Activated T-helper 2 cell treated with anti-CD3 and anti-CD28 coated beads, Interferon-gamma antibody, Interleukin-2, Interleukin-4, amounts not matched to agents 10 μg/mL and 5 μg/mL and 100 μg/mL, durations not matched to agents 14 hours and 24 hours and 36 hours (primary cell): ENCODE measurements around the gene ZNF511. TPM values are rescaled to one million over a fixed set of nuclear protein-coding genes. Genes with fewer than 3 reads are reported as not detected.
"Not testable (repeated sequence)": the region's sequence is repeated elsewhere in the genome, so short reads cannot be mapped to it uniquely, and the experiment has no call there.

ENCODE experiments used
- DNase-seq: peaks from one replicate; pipeline ENCODE4 v3.0.0; 2021; ENCODE audit warnings: low spot score
- H3K27ac Mint-ChIP-seq: one replicate; pipeline ENCODE4 v1.8.0; 2021; ENCODE audit warnings: mixed read lengths
- H3K27me3 Mint-ChIP-seq: one replicate; pipeline ENCODE4 v1.8.0; 2021; ENCODE audit warnings: low read depth, mixed read lengths
- H3K36me3 Mint-ChIP-seq: one replicate; pipeline ENCODE4 v1.8.0; 2021; ENCODE audit warnings: low read depth, mixed read lengths
- H3K4me1 Mint-ChIP-seq: one replicate; pipeline ENCODE4 v1.8.0; 2021; ENCODE audit warnings: low read depth, mixed read lengths
- H3K4me3 Mint-ChIP-seq: one replicate; pipeline ENCODE4 v1.8.0; 2021; ENCODE audit warnings: low read depth, mild to moderate bottlenecking, moderate library complexity, mixed read lengths
- H3K9me3 Mint-ChIP-seq: one replicate; pipeline ENCODE4 v1.8.0; 2021; ENCODE audit warnings: mixed read lengths
- intact Hi-C: fragments of 100-400 bp; cut with micrococcal nuclease; formaldehyde crosslinking; loops from one replicate; pipeline ENCODE4 v1.15.1; 2023
- total RNA-seq: library from RNA; stranded (reverse); gene quantifications from 2 replicates; pipeline ENCODE4 v1.2.3, GENCODE V29; 2022

Gene ZNF511, protein sequence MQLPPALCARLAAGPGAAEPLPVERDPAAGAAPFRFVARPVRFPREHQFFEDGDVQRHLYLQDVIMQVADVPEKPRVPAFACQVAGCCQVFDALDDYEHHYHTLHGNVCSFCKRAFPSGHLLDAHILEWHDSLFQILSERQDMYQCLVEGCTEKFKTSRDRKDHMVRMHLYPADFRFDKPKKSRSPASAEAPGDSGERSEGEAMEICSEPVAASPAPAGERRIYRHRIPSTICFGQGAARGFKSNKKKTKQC
- total RNA-seq = 88.4 and 89.7 TPM in 2 replicates

DNA sequence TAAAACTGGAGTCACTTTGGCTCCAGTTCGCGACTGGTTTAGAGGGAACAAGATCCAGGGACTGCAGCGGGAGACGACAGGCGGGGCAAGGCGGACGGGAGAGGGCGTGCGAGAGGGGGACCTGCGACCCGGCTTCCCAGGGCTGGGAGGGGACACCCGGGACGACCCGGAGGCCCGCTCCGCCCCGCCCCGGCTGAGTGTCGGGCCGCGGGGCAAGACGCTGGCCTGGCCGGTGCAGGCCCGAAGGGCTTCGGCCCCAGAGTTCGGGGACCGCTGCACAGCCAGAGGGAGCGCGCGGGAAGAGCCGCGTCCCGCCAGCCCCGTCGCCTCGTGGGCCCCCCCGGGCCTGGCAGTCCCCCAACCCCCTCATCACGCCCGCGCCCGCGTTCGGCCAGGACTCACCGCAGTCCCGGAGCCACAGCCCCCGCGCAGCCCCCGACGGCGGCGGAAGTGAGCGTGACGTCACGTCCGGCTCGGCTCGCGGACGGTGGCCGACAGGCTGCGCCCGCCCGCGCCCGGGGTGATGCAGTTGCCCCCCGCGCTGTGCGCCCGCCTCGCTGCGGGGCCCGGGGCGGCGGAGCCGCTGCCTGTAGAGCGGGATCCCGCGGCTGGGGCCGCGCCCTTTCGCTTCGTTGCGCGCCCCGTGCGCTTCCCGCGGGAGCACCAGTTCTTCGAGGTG is at the start of gene ZNF511, which contains the start of gene TUBGCP2:
ZNF511 (plus strand) TSS at position 494 of the 679 bp plus-strand sequence; CDS start at position 524, 30 bp downstream.
TUBGCP2 (minus strand) TSS at position 452 of the 679 bp plus-strand sequence. CDS start 5,931 bp downstream, outside the sequence.
- intact Hi-C loops = loop anchor here (1.0 to 5.0 kb wide), 5 partner anchors 33 to 771 kb away; partner anchors contain the start of genes FUOM, INPP5A and PAOX
- peak; percentile 89 for DNase-seq
- Mint-ChIP-seq H3K27ac (peak within 1 kb of the TSS; percentile 96), H3K4me1 (peaks cover 16% of the 10 kb centered on the region), H3K27me3 (no peaks in the 10 kb centered on the region), H3K4me3 (peak within 1 kb of the TSS; percentile 91), H3K36me3 (peaks cover 27% of the 10 kb centered on the region), H3K9me3 (no peaks in the 10 kb centered on the region)

DNA sequence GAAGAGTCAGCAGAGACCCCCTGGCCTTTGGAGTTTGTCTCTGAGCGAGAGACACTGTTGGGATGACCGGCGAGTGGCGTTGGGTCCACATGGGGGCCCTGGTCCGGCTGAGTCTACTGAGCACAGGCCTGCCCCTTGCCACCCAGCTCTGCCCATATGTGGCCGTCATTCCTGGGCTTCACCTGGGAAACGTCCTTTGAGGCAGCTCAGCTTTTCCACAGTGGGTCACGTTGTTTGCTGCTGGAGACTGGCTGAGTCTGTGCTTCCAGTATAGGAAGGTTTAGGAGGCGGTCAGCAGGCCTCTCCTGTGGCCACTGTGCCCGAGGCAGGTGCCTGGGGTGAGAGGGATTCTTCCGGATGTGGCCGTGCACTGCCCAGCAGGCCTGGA is 49.1 kb upstream of the ZNF511 start:
- peaks cover 42% of the 10 kb centered on the region for H3K4me1 Mint-ChIP-seq
- intact Hi-C loops = no loop called here
- no peaks in the 10 kb centered on the region for H3K27me3 Mint-ChIP-seq
- H3K9me3 Mint-ChIP-seq = no peaks in the 10 kb centered on the region
- H3K4me3 Mint-ChIP-seq = peak overlapping the region; percentile 51
- DNase-seq = no peak
- peaks cover 18% of the 10 kb centered on the region for H3K36me3 Mint-ChIP-seq
- H3K27ac Mint-ChIP-seq = peak overlapping the region; percentile 89

DNA sequence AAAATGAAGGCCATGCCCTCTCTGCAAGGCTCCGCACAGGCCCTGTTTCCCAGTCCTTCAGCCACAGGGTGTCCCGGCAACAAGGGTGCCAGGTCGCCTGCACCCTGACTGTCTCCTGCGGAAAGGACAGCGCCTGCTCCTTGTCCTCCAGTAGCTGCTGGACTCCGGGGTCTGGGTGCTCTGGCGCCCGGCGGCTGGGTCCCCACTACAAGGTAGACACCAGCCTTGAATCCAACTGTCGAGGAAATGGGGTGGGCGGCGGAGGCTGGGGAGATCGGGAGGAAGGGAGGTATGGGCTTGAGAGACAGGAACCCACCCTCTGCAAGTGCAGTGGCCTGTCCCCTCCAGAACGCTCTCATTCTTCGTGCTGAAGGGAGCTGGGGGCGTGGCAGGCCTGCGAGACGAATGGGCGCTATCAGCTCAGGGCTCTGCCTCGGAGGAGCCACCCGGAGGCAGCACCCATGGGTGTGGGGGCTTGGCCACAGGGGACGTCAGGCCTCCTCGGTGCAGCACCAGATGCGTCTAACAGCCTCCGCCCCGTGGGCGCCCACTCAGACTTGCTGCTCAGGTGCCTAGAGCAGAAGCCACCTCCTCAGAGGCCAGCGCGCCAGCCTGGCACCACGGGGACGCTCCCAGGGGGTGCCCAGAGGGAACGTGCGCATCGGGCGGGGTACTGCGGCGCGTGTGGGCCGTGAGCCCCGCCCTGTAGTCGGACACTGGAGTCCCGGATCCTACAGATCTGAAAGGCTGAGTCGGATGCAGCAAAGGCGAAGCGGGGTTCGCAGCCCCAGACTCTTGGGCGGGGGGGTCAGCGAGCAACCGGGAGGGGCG is 47.6 kb upstream of the ZNF511 start:
- intact Hi-C loops = loop anchor here (1.0 kb wide), 2 partner anchors 14 to 48 kb away; no protein-coding TSS in a partner anchor

DNA sequence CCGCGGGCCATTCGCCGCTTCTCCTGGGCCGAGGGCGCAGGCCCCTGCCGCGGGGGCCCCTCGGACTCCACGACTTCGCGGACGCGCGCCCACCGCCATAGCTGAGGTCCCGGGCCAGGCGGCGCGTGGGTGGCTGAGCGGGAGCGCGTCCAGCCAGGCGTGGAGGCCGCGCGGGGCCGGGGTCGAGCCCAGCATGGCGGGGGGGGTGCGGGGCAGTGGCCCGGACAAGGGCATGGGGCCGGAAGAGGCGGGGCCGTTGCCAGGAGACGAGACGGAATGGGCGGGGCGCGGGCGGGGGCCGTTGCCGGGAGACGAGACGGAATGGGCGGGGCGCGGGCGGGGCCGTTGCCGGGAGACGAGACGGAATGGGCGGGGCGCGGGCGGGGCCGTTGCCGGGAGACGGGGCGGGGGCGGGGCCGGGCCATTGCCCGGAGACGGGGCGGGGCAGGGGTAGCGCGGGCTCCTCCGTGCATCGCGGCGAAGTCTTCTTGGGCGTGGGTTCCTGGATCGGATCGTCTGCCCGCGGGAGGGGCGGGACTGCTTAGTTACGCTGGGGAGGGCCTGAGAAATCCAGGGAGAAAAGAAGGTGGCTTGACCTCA is 46.9 kb upstream of the ZNF511 start:
- Mint-ChIP-seq H3K4me3 (peak overlapping the region; percentile 79), H3K27me3 (no peaks in the 10 kb centered on the region), H3K36me3 (peaks cover 30% of the 10 kb centered on the region), H3K27ac (no peak overlapping the region), H3K4me1 (peaks cover 53% of the 10 kb centered on the region), H3K9me3 (no peaks in the 10 kb centered on the region)
- peak; percentile 79 for DNase-seq
- intact Hi-C loops = loop anchor here (1.0 kb wide), 2 partner anchors 13 to 47 kb away; no protein-coding TSS in a partner anchor

More for the DNA sequence above, 47.6 kb upstream of the ZNF511 start:
- DNase-seq = peak; percentile 53
- Mint-ChIP-seq H3K4me3 (peak overlapping the region; percentile 79), H3K4me1 (peaks cover 53% of the 10 kb centered on the region), H3K9me3 (no peaks in the 10 kb centered on the region), H3K36me3 (peaks cover 30% of the 10 kb centered on the region), H3K27ac (peak overlapping the region; percentile 90), H3K27me3 (no peaks in the 10 kb centered on the region)

DNA sequence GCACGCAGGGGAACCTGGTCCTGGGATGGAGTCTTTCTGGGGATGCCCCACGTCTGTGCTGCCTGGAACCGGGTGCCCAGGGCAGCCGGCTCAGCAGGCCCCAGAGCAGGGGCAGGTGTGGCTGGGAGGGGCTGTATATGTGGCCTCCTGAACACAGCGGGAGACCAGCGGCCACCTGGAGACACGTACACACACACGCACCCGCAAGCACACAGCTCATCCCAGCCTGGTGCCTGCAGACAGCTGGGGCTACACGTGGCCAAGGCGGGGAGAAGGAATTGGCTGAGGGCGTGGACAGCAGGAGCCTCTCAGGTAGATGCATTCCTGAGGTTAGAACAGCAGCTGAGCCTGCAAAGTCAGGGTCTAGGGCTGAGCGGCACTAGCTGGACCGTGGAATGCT is 46.0 kb upstream of the ZNF511 start:
- intact Hi-C loops = no loop called here
- Mint-ChIP-seq H3K36me3 (peaks cover 30% of the 10 kb centered on the region), H3K4me3 (peak overlapping the region; percentile 49), H3K27ac (no peak overlapping the region), H3K27me3 (no peaks in the 10 kb centered on the region), H3K4me1 (peaks cover 47% of the 10 kb centered on the region), H3K9me3 (no peaks in the 10 kb centered on the region)
- DNase-seq = no peak

DNA sequence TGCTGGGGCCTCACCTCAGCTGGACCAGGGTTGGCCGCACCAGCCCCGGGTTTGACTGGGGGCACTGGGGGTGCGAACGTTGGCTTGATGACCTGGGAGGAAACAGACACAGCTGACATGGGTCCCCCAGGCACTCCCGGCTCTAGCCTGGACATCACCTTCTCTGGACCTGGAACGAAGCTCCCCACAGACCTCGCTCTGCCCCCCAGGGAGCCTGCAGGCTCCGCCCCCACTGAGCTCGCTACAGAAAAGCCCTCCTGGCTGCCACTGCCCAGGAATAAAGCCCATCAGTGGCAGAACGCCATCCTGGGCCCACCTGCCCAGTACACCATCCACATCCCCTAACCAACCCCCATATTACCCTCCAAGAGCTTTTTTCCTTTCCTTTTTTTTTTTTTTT is 45.0 kb upstream of the ZNF511 start:
- intact Hi-C loops = no loop called here
- H3K27ac Mint-ChIP-seq = no peak overlapping the region

DNA sequence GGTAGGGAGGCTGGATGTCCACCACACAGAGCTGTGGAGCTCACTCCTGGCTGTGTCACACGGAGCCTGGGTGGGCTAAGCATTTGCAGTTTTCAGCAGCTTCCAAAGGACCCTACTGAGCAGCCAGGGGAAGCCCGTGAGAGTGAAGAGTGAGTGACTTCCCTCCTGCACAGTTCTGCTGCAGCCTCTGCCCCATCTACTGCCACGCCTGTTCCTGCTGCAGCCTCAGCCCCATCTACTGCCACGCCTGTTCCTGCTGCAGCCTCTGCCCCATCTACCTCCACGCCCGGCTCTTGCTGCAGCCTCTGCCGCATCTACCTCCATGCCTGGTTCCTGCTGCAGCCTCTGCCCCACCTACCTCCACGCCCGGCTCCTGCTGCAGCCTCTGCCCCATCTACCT is 44.3 kb upstream of the ZNF511 start:
- H3K4me3 Mint-ChIP-seq = peak overlapping the region; percentile 38
- no peaks in the 10 kb centered on the region for H3K9me3 Mint-ChIP-seq
- H3K4me1 Mint-ChIP-seq = peaks cover 39% of the 10 kb centered on the region
- no peaks in the 10 kb centered on the region for H3K27me3 Mint-ChIP-seq
- no peak overlapping the region for H3K27ac Mint-ChIP-seq
- H3K36me3 Mint-ChIP-seq = peaks cover 30% of the 10 kb centered on the region
- DNase-seq = no peak
- intact Hi-C loops = no loop called here

More for the DNA sequence above, 45.0 kb upstream of the ZNF511 start:
- DNase-seq = no peak
- Mint-ChIP-seq H3K4me3 (no peak overlapping the region), H3K9me3 (no peaks in the 10 kb centered on the region), H3K4me1 (peaks cover 45% of the 10 kb centered on the region), H3K27me3 (no peaks in the 10 kb centered on the region), H3K36me3 (peaks cover 30% of the 10 kb centered on the region)

DNA sequence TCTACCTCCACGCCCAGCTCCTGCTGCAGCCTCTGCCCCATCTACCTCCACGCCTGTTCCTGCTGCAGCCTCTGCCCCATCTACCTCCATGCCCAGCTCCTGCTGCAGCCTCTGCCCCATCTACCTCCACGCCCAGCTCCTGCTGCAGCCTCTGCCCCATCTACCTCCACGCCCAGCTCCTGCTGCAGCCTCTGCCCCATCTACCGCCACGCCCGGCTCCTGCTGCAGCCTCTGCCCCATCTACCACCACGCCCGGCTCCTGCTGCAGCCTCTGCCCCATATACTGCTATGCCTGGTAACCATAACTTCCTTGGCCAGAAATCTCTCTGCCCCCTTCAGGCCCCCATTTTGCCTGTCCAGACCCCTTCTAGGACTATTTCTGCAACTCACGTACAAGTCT is 43.7 kb upstream of the ZNF511 start:
- H3K4me3 Mint-ChIP-seq, H3K9me3 Mint-ChIP-seq, H3K27me3 Mint-ChIP-seq, H3K27ac Mint-ChIP-seq, DNase-seq, intact Hi-C loops: not testable (repeated sequence)
- peaks cover 33% of the 10 kb centered on the region for H3K4me1 Mint-ChIP-seq
- H3K36me3 Mint-ChIP-seq = peaks cover 30% of the 10 kb centered on the region

DNA sequence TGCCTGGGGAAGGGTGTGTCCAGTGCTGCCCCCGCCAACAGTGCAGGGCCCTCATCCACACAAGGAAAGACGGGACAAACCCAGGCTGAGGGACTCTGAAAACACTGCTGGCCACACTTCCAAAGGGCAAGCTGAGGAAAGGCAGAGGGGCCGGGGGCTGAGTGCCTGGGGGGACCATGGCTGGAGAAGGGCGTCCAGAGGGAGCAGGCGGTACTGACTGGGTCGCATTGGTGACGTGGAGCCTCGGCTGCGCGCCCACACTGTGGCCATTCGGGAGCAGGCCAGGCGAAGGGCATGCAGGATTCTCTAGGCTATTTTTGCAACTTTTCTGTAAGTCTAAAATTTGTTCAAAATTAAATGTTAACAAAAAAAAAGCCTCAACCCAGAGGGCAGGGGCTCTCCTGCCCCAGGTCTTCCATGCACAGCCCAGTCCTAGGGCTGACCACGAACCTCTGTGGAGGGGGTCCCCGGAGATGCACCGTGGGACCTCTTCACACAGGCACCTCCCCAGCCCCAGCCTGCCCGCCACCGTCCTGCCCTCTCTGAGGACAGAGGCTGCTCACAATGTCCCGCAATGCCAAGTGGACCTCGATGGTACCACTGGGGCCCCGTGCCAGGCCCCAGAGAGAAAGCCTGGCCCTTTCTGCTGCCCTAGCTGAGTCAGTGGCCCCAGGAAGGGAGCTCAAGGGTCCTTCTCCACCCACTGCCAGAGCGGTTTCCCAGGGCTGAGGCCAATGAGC is 42.5 kb upstream of the ZNF511 start:
- H3K4me1 Mint-ChIP-seq = peaks cover 24% of the 10 kb centered on the region
- no peak overlapping the region for H3K4me3 Mint-ChIP-seq
- no peak for DNase-seq
- H3K27ac Mint-ChIP-seq = no peak overlapping the region
- H3K36me3 Mint-ChIP-seq = peaks cover 36% of the 10 kb centered on the region
- intact Hi-C loops = no loop called here
- H3K9me3 Mint-ChIP-seq = no peaks in the 10 kb centered on the region
- no peaks in the 10 kb centered on the region for H3K27me3 Mint-ChIP-seq

DNA sequence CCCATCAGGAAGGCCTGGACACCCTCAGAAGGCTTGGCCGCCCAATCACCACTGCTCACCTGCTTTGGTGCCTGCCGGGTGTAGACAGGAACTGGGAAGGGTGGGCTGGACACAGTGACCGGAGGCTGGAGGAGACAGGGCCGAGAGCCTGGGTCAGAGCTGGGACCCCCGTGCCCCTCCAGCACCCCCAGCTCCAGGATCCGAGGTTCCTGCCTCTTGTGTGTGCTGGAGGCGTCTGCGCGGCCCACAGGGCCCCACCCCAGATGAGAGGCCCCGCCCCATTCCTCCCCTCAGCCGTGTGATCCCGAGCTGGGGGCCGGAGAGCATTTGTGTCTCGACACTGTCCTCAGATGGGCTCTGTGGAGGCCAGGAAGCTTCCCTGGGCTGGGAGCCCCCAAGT is 41.4 kb upstream of the ZNF511 start:
- Mint-ChIP-seq H3K4me1 (peaks cover 22% of the 10 kb centered on the region), H3K4me3 (no peak overlapping the region), H3K27ac (no peak overlapping the region), H3K27me3 (no peaks in the 10 kb centered on the region), H3K9me3 (no peaks in the 10 kb centered on the region), H3K36me3 (peaks cover 42% of the 10 kb centered on the region)
- intact Hi-C loops = no loop called here
- no peak for DNase-seq

DNA sequence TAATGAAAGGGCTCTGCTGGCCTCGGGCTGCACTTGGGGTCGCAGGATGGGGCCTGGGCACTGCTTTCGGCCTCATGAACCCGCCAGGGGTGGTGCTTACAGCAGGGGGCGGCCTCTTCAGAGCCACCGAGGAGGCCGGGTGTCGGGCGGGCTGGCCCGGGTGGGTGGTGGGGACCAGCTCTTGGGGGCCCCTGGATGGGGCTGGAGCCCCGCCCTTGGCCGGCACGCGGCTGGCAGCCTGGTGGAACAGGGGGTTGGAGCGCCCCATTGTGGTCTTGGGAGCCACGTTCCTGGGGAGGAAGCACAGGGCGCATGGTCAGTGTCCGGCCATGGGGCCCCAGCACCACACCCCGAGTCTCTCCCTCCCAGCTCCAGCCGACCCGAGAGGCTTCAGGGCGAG is 40.9 kb upstream of the ZNF511 start:
- no peak overlapping the region for H3K27ac Mint-ChIP-seq
- no peak for DNase-seq
- H3K4me3 Mint-ChIP-seq = no peak overlapping the region
- no peaks in the 10 kb centered on the region for H3K9me3 Mint-ChIP-seq
- intact Hi-C loops = no loop called here
- peaks cover 40% of the 10 kb centered on the region for H3K36me3 Mint-ChIP-seq
- no peaks in the 10 kb centered on the region for H3K27me3 Mint-ChIP-seq
- H3K4me1 Mint-ChIP-seq = peaks cover 20% of the 10 kb centered on the region

DNA sequence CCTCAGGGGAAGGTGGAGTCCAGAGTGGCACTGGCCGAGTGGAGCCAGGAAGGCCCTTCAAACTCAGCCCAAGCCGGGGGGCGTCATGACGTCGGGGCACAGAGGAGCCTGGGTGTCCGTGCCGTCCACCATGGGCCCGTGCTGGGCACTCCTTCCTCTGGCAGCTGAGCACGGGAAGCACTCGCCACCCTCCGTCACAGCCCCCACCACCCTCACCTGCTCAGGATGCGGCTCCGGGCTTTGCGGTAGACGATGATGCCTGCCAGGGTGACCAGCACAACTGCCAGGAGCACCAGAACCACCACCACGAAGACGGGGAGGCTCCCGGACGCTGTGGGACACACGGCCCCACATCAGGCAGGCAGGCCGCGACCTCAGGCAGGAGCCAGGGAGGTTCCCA is 40.2 kb upstream of the ZNF511 start:
- no peaks in the 10 kb centered on the region for H3K9me3 Mint-ChIP-seq
- no peaks in the 10 kb centered on the region for H3K27me3 Mint-ChIP-seq
- peaks cover 17% of the 10 kb centered on the region for H3K4me1 Mint-ChIP-seq
- H3K4me3 Mint-ChIP-seq = no peak overlapping the region
- intact Hi-C loops = no loop called here
- no peak for DNase-seq
- H3K36me3 Mint-ChIP-seq = peaks cover 36% of the 10 kb centered on the region
- H3K27ac Mint-ChIP-seq = no peak overlapping the region
